ENCODE results near the gene KCNF1. TPM values are rescaled to one million over a fixed set of nuclear protein-coding genes. Genes with fewer than 3 reads are reported as not detected.

KCNF1 gene
- total RNA-seq = under 1 TPM; 0.22 to 0.90 TPM

- no peak for TF ChIP-seq CTCF (IDR thresholded peaks at IDR 0.05)
- H3K4me1 ChIP-seq = no peaks in the 10 kb centered on the region
- H3K27ac ChIP-seq = no peak within 1 kb of the TSS
- H3K9ac ChIP-seq (ENCODE audit: low read depth in 2 of 2, low read length in 2 of 2) = no peak within 1 kb of the TSS
- H3K36me3 ChIP-seq = no peaks in the 10 kb centered on the region
- no peaks in the 10 kb centered on the region for H3K9me3 ChIP-seq
- H3K4me3 ChIP-seq = peak within 1 kb of the TSS; percentile 25
- peaks cover 28% of the 10 kb centered on the region for H3K27me3 ChIP-seq
- intact Hi-C loops (cut with DNase I) = loop anchor here (5.0 kb wide), 2 partner anchors 79 to 216 kb away; no protein-coding TSS in a partner anchor
- DNase-seq = peak; percentile 32
These were observed at the start of gene KCNF1 for GRCh38 chr2:10911291-10912075. Gene KCNF1 (plus strand): TSS chr2:10911934. CDS start chr2:10912427, 493 bp downstream.

GRCh38 chr2:10862330-10862729, 49.4 kb upstream of the KCNF1 start:
- no peak for DNase-seq
- Histone ChIP-seq H3K36me3 (no peaks in the 10 kb centered on the region), H3K9me3 (no peaks in the 10 kb centered on the region), H3K27me3 (no peaks in the 10 kb centered on the region), H3K4me1 (no peaks in the 10 kb centered on the region), H3K27ac (no peak overlapping the region), H3K9ac (ENCODE audit: low read depth in 2 of 2, low read length in 2 of 2) (no peak overlapping the region), H3K4me3 (no peak overlapping the region)
- no peak for TF ChIP-seq CTCF (IDR thresholded peaks at IDR 0.05)
- intact Hi-C loops (cut with DNase I) = no loop called here

- no peaks in the 10 kb centered on the region for H3K9me3 ChIP-seq
- no peaks in the 10 kb centered on the region for H3K36me3 ChIP-seq
- no peaks in the 10 kb centered on the region for H3K27me3 ChIP-seq
- no peak for DNase-seq
- no peak overlapping the region for H3K4me3 ChIP-seq
- intact Hi-C loops (cut with DNase I) = no loop called here
- TF ChIP-seq CTCF (IDR thresholded peaks at IDR 0.05) = no peak
- no peak overlapping the region for H3K27ac ChIP-seq
- no peaks in the 10 kb centered on the region for H3K4me1 ChIP-seq
- H3K9ac ChIP-seq (ENCODE audit: low read depth in 2 of 2, low read length in 2 of 2) = no peak overlapping the region
These were observed 48.7 kb upstream of the KCNF1 start for GRCh38 chr2:10863047-10863446.

GRCh38 chr2:10863837-10864236, 47.9 kb upstream of the KCNF1 start:
- intact Hi-C loops (cut with DNase I) = no loop called here
- Histone ChIP-seq H3K27me3 (no peaks in the 10 kb centered on the region), H3K27ac (no peak overlapping the region), H3K36me3 (no peaks in the 10 kb centered on the region), H3K9me3 (no peaks in the 10 kb centered on the region), H3K4me3 (no peak overlapping the region), H3K4me1 (no peaks in the 10 kb centered on the region), H3K9ac (ENCODE audit: low read depth in 2 of 2, low read length in 2 of 2) (no peak overlapping the region)
- no peak for DNase-seq
- TF ChIP-seq CTCF (IDR thresholded peaks at IDR 0.05) = no peak

- Histone ChIP-seq H3K9ac (ENCODE audit: low read depth in 2 of 2, low read length in 2 of 2) (no peak overlapping the region), H3K36me3 (no peaks in the 10 kb centered on the region), H3K9me3 (no peaks in the 10 kb centered on the region), H3K27ac (no peak overlapping the region), H3K4me3 (no peak overlapping the region), H3K27me3 (no peaks in the 10 kb centered on the region), H3K4me1 (no peaks in the 10 kb centered on the region)
- intact Hi-C loops (cut with DNase I) = no loop called here
- no peak for DNase-seq
- no peak for TF ChIP-seq CTCF (IDR thresholded peaks at IDR 0.05)
These were observed 47.5 kb upstream of the KCNF1 start for GRCh38 chr2:10864251-10864650.

Data from colonic mucosa (tissue), 4 donors.